Airway epithelial cell (primary cell): Measurements from ENCODE around the gene IHH. TPM values are rescaled to one million over a fixed set of nuclear protein-coding genes. Genes with fewer than 3 reads are reported as not detected.

Experiments
- total RNA-seq: library from RNA; depleted of rRNA; stranded (reverse); fragments of >200 nt; gene quantifications from 2 replicates; pipeline ENCODE4 v1.2.3, GENCODE V29; 2015

IHH gene
- total RNA-seq: not detected in 2 replicates

DNA sequence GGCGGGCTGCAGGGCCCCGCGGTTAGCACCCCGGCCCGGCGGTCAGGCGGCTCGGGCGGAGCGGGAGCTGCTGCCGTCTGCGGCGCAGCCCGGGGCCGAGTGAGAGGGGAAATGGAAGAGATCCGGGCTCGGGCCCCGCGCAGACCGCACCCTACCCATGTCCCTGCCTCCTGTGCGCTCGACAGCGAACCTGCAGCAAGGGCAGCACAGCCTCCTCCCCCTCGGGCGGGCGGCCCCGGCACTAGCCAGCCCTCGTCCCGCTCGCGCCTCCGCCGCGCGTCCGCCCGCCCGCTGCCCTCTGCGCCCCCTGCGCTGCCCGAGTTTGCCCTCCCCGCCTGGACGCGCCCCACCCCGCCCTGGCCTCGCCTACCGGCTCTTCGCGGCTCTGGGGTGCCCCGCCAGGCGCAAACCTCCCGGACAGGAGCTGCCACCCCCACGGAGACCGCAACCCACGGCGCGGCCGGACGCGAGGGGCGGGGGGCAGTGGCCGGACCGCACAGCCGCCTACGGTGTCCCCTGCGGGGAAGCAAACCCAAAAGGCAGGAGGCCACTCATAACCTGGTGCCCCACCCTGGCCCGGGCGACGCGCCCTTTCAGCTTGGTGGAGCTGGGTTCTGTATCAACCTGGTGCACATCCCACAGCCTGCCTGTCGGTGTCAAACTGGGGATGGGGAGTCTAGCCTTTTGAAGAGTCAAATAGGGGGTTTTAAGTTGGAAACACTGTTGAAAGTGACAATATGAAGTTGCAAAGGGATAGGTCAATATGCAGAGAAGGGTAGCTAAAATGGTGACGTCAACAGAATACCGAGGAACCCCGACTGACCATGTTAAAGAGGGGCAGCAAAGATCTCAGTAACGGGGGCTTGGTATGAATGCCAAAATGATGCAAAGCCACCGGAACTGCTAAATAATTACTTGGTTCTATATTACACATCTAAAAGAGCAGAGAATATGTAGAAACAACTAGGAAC is at the start of gene IHH:
Gene IHH (minus strand): TSS at position 101 of the 971 bp plus-strand sequence. CDS start 454 bp downstream, outside the sequence.

DNA sequence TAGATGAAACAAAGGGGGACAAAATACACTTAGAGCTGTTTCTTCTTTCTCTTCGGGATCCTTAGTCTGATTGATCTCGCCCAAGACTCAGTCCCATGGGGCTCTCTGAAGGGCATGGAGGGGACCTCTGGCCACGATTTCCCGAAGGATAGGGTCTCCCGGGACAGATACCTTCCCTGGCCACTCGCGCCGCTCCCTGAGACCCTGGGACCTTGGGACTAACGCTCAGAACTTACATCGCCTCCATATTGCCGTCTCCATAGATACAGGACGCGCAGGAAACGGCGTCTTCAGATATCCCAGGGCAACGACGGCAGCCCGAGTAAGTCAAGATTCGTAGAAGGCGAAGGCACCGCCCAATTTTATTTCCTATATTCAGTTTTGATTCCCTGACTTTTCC is 19.5 kb downstream of the IHH start, which contains the start of gene CFAP65:
Gene CFAP65 (minus strand): TSS at position 265 of the 400 bp plus-strand sequence. CDS start 2,468 bp downstream, outside the sequence.

Other genes with a start within 250 kb of the IHH start
- gene PRKAG3, start 229.1 kb downstream of the IHH start, total RNA-seq: not detected in 2 replicates
- gene WNT6, start 201.1 kb downstream of the IHH start, total RNA-seq: not detected in 2 replicates
- 13.2 and 16.2 TPM in 2 replicates for gene WNT10A, start 180.1 kb downstream of the IHH start, total RNA-seq
- gene CDK5R2, start 101.3 kb downstream of the IHH start, total RNA-seq: not detected in 2 replicates
- not detected in 2 replicates for gene FEV, start 75.7 kb downstream of the IHH start, total RNA-seq
- not detected in 2 replicates for gene CRYBA2, start 67.5 kb downstream of the IHH start, total RNA-seq
- gene CFAP65, start 19.4 kb downstream of the IHH start, total RNA-seq: not detected in 2 replicates
- 12.4 and 12.6 TPM in 2 replicates for gene NHEJ1, start 99.9 kb upstream of the IHH start, total RNA-seq
- gene SLC23A3, start 109.1 kb upstream of the IHH start, total RNA-seq: 0.21 and 0.28 TPM in 2 replicates
- 42.9 and 50.6 TPM in 2 replicates for gene CNPPD1, start 116.0 kb upstream of the IHH start, total RNA-seq
- gene RETREG2, start 117.4 kb upstream of the IHH start, total RNA-seq: 34.1 and 43.3 TPM in 2 replicates
- 23.5 and 31.5 TPM in 2 replicates for gene ZFAND2B, start 145.9 kb upstream of the IHH start, total RNA-seq
- 23.6 and 25.6 TPM in 2 replicates for gene ABCB6, start 158.0 kb upstream of the IHH start, total RNA-seq
- 38.8 and 51.2 TPM in 2 replicates for gene ATG9A, start 168.7 kb upstream of the IHH start, total RNA-seq
- gene ANKZF1, start 168.9 kb upstream of the IHH start, total RNA-seq: 22.5 and 24.5 TPM in 2 replicates
- 5.9 and 7.4 TPM in 2 replicates for gene GLB1L, start 184.5 kb upstream of the IHH start, total RNA-seq
- 9.9 and 10.2 TPM in 2 replicates for gene STK16, start 184.6 kb upstream of the IHH start, total RNA-seq
- not detected in 2 replicates for gene TUBA4B, start 192.3 kb upstream of the IHH start, total RNA-seq
- 330 and 647 TPM in 2 replicates for gene TUBA4A, start 193.0 kb upstream of the IHH start, total RNA-seq
- 42.6 and 50.6 TPM in 2 replicates for gene DNAJB2, start 218.4 kb upstream of the IHH start, total RNA-seq
- gene PTPRN, start 248.5 kb upstream of the IHH start, total RNA-seq: 0.49 TPM in 1 of 2 replicates, not detected in the other